ENCODE results near the gene GLP1R. TPM values are rescaled to one million over a fixed set of nuclear protein-coding genes. Genes with fewer than 3 reads are reported as not detected.

GLP1R gene
- total RNA-seq, 1 donor from 2014 or later, result not detected

DNA sequence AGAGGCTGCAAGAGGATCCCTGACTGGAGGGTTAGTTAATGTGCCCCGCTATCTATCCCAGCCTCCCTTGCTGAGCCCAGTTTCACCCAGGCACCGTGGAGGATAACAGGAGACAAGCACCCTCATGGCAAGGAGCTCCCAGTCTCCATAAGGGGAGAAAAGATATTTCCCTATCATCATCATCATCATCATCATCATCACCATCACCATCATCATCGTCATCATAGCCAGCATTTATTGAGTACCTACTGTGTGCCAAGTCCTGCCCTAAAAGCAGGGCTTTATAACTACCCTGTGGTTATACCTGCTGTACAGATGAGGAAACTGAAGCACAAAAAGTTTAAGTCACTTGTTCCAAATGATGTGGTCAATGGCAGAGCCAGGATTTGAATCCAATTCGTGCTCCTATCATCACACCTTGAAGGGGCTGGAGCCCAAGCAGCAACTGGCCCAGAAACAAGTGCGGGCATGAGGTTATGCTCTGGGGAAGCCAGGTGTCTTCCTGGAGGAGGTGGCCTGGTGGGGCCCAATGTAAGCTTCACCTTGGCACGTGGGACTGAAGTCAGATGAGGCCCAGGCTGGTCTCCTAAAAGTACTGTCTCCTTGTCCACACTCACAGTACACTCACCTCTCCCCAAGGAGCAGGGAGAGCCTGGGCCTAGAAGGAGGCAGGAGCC, 10.0 kb downstream of the GLP1R start:
- TF ChIP-seq, protein P1, sequence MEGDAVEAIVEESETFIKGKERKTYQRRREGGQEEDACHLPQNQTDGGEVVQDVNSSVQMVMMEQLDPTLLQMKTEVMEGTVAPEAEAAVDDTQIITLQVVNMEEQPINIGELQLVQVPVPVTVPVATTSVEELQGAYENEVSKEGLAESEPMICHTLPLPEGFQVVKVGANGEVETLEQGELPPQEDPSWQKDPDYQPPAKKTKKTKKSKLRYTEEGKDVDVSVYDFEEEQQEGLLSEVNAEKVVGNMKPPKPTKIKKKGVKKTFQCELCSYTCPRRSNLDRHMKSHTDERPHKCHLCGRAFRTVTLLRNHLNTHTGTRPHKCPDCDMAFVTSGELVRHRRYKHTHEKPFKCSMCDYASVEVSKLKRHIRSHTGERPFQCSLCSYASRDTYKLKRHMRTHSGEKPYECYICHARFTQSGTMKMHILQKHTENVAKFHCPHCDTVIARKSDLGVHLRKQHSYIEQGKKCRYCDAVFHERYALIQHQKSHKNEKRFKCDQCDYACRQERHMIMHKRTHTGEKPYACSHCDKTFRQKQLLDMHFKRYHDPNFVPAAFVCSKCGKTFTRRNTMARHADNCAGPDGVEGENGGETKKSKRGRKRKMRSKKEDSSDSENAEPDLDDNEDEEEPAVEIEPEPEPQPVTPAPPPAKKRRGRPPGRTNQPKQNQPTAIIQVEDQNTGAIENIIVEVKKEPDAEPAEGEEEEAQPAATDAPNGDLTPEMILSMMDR (IDR thresholded peaks at IDR 0.05; ENCODE audit: partially characterized antibody, unreplicated experiment), result no peak
- DNase-seq, result no peak
- no peaks in the 10 kb centered on the region for H3K36me3 Mint-ChIP-seq (ENCODE audit: unreplicated experiment)
- H3K9me3 Mint-ChIP-seq (ENCODE audit: unreplicated experiment), result peaks cover 1% of the 10 kb centered on the region
- H3K4me1 Mint-ChIP-seq (ENCODE audit: low read depth, unreplicated experiment), result peaks cover 5% of the 10 kb centered on the region
- H3K27me3 Mint-ChIP-seq (ENCODE audit: unreplicated experiment), result peaks cover 4% of the 10 kb centered on the region
- H3K4me3 Mint-ChIP-seq (ENCODE audit: unreplicated experiment), result no peak overlapping the region
- no peak overlapping the region for H3K27ac Mint-ChIP-seq (ENCODE audit: unreplicated experiment)

DNA sequence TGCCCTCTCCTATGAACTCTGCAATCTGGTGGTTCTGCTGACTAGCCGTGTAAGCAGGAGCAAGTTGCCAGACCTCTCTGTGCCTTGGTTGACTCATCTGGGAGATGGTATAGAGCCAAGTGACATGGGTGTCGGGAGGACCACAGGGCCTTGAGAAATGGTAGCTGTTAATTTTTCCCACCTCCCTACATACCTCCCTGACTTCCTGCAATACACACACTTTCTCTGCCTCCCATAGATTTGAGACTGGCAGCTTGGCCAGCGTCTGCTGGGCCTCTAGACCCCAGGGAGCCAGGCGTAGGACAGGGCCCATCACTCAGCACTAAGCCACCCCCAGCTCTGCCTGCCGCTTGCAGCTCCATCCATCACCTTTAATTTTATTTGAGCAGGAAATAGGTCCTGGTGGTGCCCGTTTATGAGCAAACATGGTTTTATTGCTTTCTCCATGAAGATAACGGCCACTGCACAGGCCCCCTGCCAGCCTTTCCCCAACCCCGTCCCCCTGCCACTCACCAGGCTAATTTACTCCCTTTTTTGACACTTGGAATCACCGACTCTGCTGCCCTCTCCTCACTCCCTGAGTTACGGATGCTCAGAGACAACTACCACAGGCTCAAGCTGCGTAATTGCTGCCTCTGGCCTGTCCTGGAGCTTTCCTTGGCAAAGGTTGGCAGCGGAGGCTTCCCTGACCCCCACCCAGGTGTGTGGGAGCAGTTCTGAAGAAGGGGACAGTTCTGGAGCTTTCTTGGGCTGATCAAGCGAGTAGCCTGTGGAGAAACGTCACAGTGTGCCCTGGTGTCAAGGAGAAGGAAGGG, 11.1 kb downstream of the GLP1R start:
- no peak overlapping the region for H3K4me3 Mint-ChIP-seq (ENCODE audit: unreplicated experiment)
- TF ChIP-seq, protein P1 (IDR thresholded peaks at IDR 0.05; ENCODE audit: partially characterized antibody, unreplicated experiment), result no peak
- no peak overlapping the region for H3K27ac Mint-ChIP-seq (ENCODE audit: unreplicated experiment)
- H3K9me3 Mint-ChIP-seq (ENCODE audit: unreplicated experiment), result no peaks in the 10 kb centered on the region
- no peak for DNase-seq
- peaks cover 6% of the 10 kb centered on the region for H3K27me3 Mint-ChIP-seq (ENCODE audit: unreplicated experiment)
- no peaks in the 10 kb centered on the region for H3K4me1 Mint-ChIP-seq (ENCODE audit: low read depth, unreplicated experiment)
- no peaks in the 10 kb centered on the region for H3K36me3 Mint-ChIP-seq (ENCODE audit: unreplicated experiment)

DNA sequence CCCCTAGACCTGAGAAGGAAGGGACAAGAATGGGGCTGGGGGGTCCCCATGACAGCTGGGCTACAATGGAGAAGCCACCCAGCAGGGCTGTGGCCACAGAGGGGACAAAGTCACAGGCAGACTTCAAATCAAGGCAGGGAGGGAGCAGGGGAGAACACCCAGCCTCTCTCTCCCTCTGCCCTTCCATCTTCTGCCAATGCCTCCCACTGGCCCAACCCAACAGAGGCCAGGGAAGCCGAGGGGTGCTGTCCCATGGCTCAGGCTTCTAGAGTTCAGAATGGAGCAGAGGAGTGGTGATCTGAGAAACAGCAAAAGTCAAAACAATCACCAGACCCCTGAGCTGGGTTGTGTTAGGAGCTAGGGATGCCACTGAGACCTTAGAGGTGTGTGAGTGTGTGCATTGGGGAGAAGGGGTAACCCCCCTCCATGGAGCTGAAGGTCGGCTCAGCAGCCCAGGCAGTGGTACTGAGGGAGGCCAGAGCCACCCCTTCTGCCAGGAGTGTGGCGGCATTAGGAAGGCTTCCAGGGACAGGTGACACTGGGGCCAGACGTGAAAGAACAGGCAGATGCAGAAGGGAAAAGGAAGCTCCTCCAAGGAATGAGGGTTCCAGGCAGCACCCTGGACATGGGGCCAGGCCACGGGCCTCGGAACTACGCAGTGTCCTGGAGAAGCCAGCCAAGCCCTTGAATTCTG, 12.0 kb downstream of the GLP1R start:
- DNase-seq, result no peak
- Mint-ChIP-seq H3K36me3 (ENCODE audit: unreplicated experiment) (no peaks in the 10 kb centered on the region), H3K27me3 (ENCODE audit: unreplicated experiment) (peaks cover 7% of the 10 kb centered on the region), H3K27ac (ENCODE audit: unreplicated experiment) (no peak overlapping the region), H3K4me3 (ENCODE audit: unreplicated experiment) (no peak overlapping the region), H3K9me3 (ENCODE audit: unreplicated experiment) (no peaks in the 10 kb centered on the region), H3K4me1 (ENCODE audit: low read depth, unreplicated experiment) (no peaks in the 10 kb centered on the region)
- TF ChIP-seq, protein P1 (IDR thresholded peaks at IDR 0.05; ENCODE audit: partially characterized antibody, unreplicated experiment), result no peak

DNA sequence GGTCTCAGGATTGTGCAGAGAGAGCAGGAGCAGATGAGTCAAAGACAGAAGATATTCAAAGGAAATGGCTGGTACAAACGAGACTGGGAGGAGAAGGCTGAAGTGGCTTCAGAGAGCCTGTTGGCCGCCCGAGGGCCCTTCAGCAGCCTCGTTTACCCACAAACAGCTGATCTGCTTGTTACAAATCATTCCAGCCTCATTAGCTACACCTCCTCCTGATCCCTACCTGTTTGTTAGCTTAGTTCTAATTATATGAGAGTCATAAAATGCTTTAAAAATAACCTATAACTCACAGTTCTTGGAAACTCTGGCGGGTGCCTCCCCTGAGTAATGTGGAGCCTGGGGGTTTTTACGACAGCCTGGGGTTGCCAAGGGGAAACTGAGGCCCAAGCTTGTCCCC, 12.6 kb downstream of the GLP1R start:
- Mint-ChIP-seq H3K27ac (ENCODE audit: unreplicated experiment) (no peak overlapping the region), H3K4me1 (ENCODE audit: low read depth, unreplicated experiment) (no peaks in the 10 kb centered on the region)

More for the DNA sequence above, 12.6 kb downstream of the GLP1R start:
- Mint-ChIP-seq H3K36me3 (ENCODE audit: unreplicated experiment) (no peaks in the 10 kb centered on the region), H3K4me3 (ENCODE audit: unreplicated experiment) (no peak overlapping the region), H3K9me3 (ENCODE audit: unreplicated experiment) (no peaks in the 10 kb centered on the region), H3K27me3 (ENCODE audit: unreplicated experiment) (peaks cover 7% of the 10 kb centered on the region)
- no peak for DNase-seq
- TF ChIP-seq, protein P1 (IDR thresholded peaks at IDR 0.05; ENCODE audit: partially characterized antibody, unreplicated experiment), result no peak

Measured in glutamatergic neuron (in vitro differentiated cells).